IMR-90 (cell line): Measurements from ENCODE around the gene FATE1. TPM values are rescaled to one million over a fixed set of nuclear protein-coding genes. Genes with fewer than 3 reads are reported as not detected.

Experiments
- ATAC-seq: fragments of 200-7000 bp; cut with Tn5 transposase; 2 replicates; pipeline ENCODE4 v1.9.1; 2020; ENCODE audit warnings: low read depth, mild to moderate bottlenecking, moderate library complexity
- BruUV-seq: library from RNA; stranded (reverse); fragments of 400-500 nt; replicated peaks from 2 replicates; lab custom pipeline; 2021; lab: Mats Ljungman, UMichigan
- CTCF ChIA-PET: fragments of 300-600 bp; formaldehyde crosslinking; extraction: SDS; loops from one replicate; lab custom pipeline; 2021; ENCODE audit warnings: antibody characterized with exemption; lab: Yijun Ruan, JAX
- POLR2A ChIA-PET: fragments of 300-600 bp; sonication (Branson Sonifier 250); formaldehyde crosslinking; loops from one replicate; lab custom pipeline; 2022; ENCODE audit warnings: antibody characterized with exemption; ENCODE audit not compliant: unreplicated experiment; lab: Charles Lee
- DNase-seq: peaks from one replicate; pipeline ENCODE4 v3.0.0; 2013
- H2AFZ ChIP-seq: replicated peaks from 2 replicates; pipeline ENCODE3; 2013; ENCODE audit warnings: low read length, mild to moderate bottlenecking; ENCODE audit not compliant: poor library complexity
- H2AK5ac ChIP-seq: 2 replicates; pipeline ENCODE4 v1.6.1; 2013; ENCODE audit warnings: low read depth, low read length, inconsistent platforms
- H2AK9ac ChIP-seq: replicated peaks from 2 replicates; pipeline ENCODE3; 2013; ENCODE audit warnings: mild to moderate bottlenecking, low read depth, low read length, moderate library complexity; ENCODE audit not compliant: poor library complexity
- H2BK120ac ChIP-seq: 2 replicates; pipeline ENCODE4 v1.6.1; 2013; ENCODE audit warnings: low read depth, low read length, inconsistent platforms
- H2BK15ac ChIP-seq: 3 replicates; pipeline ENCODE4 v1.6.1; 2013; ENCODE audit warnings: low read depth, low read length, inconsistent platforms
- H2BK20ac ChIP-seq: 2 replicates; pipeline ENCODE4 v1.6.1; 2013; ENCODE audit warnings: low read depth, mild to moderate bottlenecking, inconsistent platforms, low read length, moderate library complexity
- H2BK5ac ChIP-seq: 2 replicates; pipeline ENCODE4 v1.6.1; 2013; ENCODE audit warnings: mild to moderate bottlenecking, low read depth, low read length, inconsistent platforms; ENCODE audit not compliant: poor library complexity, severe bottlenecking
- H3K14ac ChIP-seq: replicated peaks from 2 replicates; pipeline ENCODE4 v1.6.1; 2013; ENCODE audit warnings: low read depth, low read length, inconsistent platforms
- H3K18ac ChIP-seq: 2 replicates; pipeline ENCODE4 v1.6.1; 2013; ENCODE audit warnings: low read depth, low read length, control low read depth
- H3K23ac ChIP-seq: 2 replicates; pipeline ENCODE4 v1.6.1; 2013; ENCODE audit warnings: low read depth, low read length, inconsistent platforms
- H3K27ac ChIP-seq: 2 replicates; pipeline ENCODE4 v1.5.1; 2013; ENCODE audit warnings: mild to moderate bottlenecking, control low read depth, low read length; ENCODE audit not compliant: insufficient read depth
- H3K27me3 ChIP-seq: 2 replicates; pipeline ENCODE4 v1.6.1; 2013; ENCODE audit warnings: low read length; ENCODE audit not compliant: control insufficient read depth, insufficient read depth
- H3K36me3 ChIP-seq: 2 replicates; pipeline ENCODE4 v1.6.1; 2013; ENCODE audit warnings: low read length, mixed read lengths; ENCODE audit not compliant: control insufficient read depth, insufficient read depth
- H3K4ac ChIP-seq: 2 replicates; pipeline ENCODE4 v1.6.1; 2013; ENCODE audit warnings: low read depth, low read length, inconsistent platforms
- H3K4me1 ChIP-seq: 2 replicates; pipeline ENCODE4 v1.6.1; 2013; ENCODE audit warnings: low read length, mixed read lengths; ENCODE audit not compliant: control insufficient read depth, insufficient read depth
- H3K4me2 ChIP-seq: 2 replicates; pipeline ENCODE4 v1.6.1; 2013; ENCODE audit warnings: low read depth, mild to moderate bottlenecking, control low read depth, low read length, moderate library complexity
- H3K4me3 ChIP-seq: 2 replicates; pipeline ENCODE4 v1.5.1; 2013; ENCODE audit warnings: low read depth, mild to moderate bottlenecking, control low read depth, low read length, moderate library complexity; ENCODE audit not compliant: insufficient read depth
- H3K56ac ChIP-seq: 2 replicates; pipeline ENCODE4 v1.6.1; 2013; ENCODE audit warnings: low read length, inconsistent platforms; ENCODE audit not compliant: insufficient read depth; ENCODE audit errors: extremely low read depth
- H3K79me1 ChIP-seq, 2 experiments: 2 replicates each; pipeline ENCODE4 v1.6.1; 2013; ENCODE audit warnings: low read length in 2 of 2, inconsistent platforms in 1 of 2, low read depth in 1 of 2
- H3K9ac ChIP-seq: 2 replicates; pipeline ENCODE4 v1.6.1; 2013; ENCODE audit warnings: low read depth, low read length, control low read depth
- H3K9me1 ChIP-seq: 2 replicates; pipeline ENCODE4 v1.6.1; 2013; ENCODE audit warnings: low read length, inconsistent platforms; ENCODE audit not compliant: insufficient read depth
- H3K9me3 ChIP-seq: 2 replicates; pipeline ENCODE4 v1.6.1; 2013; ENCODE audit warnings: low read length; ENCODE audit not compliant: control insufficient read depth, insufficient read depth
- H4K20me1 ChIP-seq: 2 replicates; pipeline ENCODE4 v1.6.1; 2013; ENCODE audit warnings: low read length, inconsistent platforms; ENCODE audit not compliant: insufficient read depth
- H4K5ac ChIP-seq: 2 replicates; pipeline ENCODE4 v1.6.1; 2013; ENCODE audit warnings: mild to moderate bottlenecking, low read depth, low read length, control low read depth
- H4K8ac ChIP-seq, 2 experiments: 2 replicates each; pipeline ENCODE4 v1.6.1; 2013; ENCODE audit warnings: low read depth in 2 of 2, low read length in 2 of 2, control low read depth in 1 of 2, inconsistent platforms in 1 of 2
- H4K91ac ChIP-seq: 2 replicates; pipeline ENCODE4 v1.6.1; 2013; ENCODE audit warnings: low read depth, low read length, inconsistent platforms; ENCODE audit not compliant: insufficient read depth
- BHLHE40 ChIP-seq: fragments of 150-350 bp; IDR thresholded peaks from 2 replicates; pipeline ENCODE4 v1.6.1; 2016; ENCODE audit warnings: mild to moderate bottlenecking, low read depth, low read length
- CEBPB ChIP-seq: IDR thresholded peaks from 2 replicates; pipeline ENCODE4 v1.6.1; 2012; ENCODE audit warnings: low read depth, low read length, improper control_type of control experiment
- CHD1 ChIP-seq: IDR thresholded peaks from 2 replicates; pipeline ENCODE4 v1.6.1; 2012; ENCODE audit warnings: low read depth, low read length, improper control_type of control experiment
- CTCF ChIP-seq: conservative IDR thresholded peaks from 2 replicates; pipeline ENCODE4 v1.5.1; 2012; ENCODE audit warnings: mild to moderate bottlenecking, low read depth, low read length, improper control_type of control experiment
- FOS ChIP-seq: fragments of 150-350 bp; IDR thresholded peaks from 2 replicates; pipeline ENCODE4 v1.6.1; 2016; ENCODE audit warnings: low read depth, low read length
- MAFK ChIP-seq: IDR thresholded peaks from 2 replicates; pipeline ENCODE4 v1.6.1; 2012; ENCODE audit warnings: low read depth, low read length, improper control_type of control experiment
- MAZ ChIP-seq: IDR thresholded peaks from 2 replicates; pipeline ENCODE4 v1.6.1; 2012; ENCODE audit warnings: low read depth, mild to moderate bottlenecking, low read length, improper control_type of control experiment, moderate library complexity, borderline replicate concordance
- MXI1 ChIP-seq: IDR thresholded peaks from 2 replicates; pipeline ENCODE4 v1.6.1; 2012; ENCODE audit warnings: low read depth, mild to moderate bottlenecking, low read length, moderate library complexity, borderline replicate concordance
- NFE2L2 ChIP-seq: fragments of 150-350 bp; IDR thresholded peaks from 2 replicates; pipeline ENCODE4 v1.6.1; 2016; ENCODE audit warnings: low read depth, mild to moderate bottlenecking, low read length
- POLR2A ChIP-seq: IDR thresholded peaks from 2 replicates; pipeline ENCODE4 v1.6.1; 2012; ENCODE audit warnings: mild to moderate bottlenecking, low read depth, low read length
- RAD21 ChIP-seq: IDR thresholded peaks from 2 replicates; pipeline ENCODE4 v1.6.1; 2012; ENCODE audit warnings: low read length, improper control_type of control experiment
- RCOR1 ChIP-seq: IDR thresholded peaks from 2 replicates; pipeline ENCODE4 v1.6.1; 2012; ENCODE audit warnings: mild to moderate bottlenecking, low read length, improper control_type of control experiment; ENCODE audit not compliant: insufficient replicate concordance
- RFX5 ChIP-seq: IDR thresholded peaks from 2 replicates; pipeline ENCODE4 v1.8.0; 2012; ENCODE audit warnings: low read depth, mild to moderate bottlenecking, low read length, moderate library complexity
- SMC3 ChIP-seq: fragments of 150-350 bp; IDR thresholded peaks from 2 replicates; pipeline ENCODE4 v1.6.1; 2016; ENCODE audit warnings: low read depth, mild to moderate bottlenecking, antibody characterized with exemption, low read length, moderate library complexity
- WGBS, 2 experiments: methylation state at CpG; one replicate each; pipeline versions ENCODE4 v1.1.5 to v1.1.7; 2013; ENCODE audit warnings: missing lambda C conversion rate in 2 of 2; ENCODE audit not compliant: insufficient read length in 1 of 2; ENCODE audit errors: extremely low coverage in 2 of 2; 5-methylcytosine and 5-hydroxymethylcytosine counted together
- dilution Hi-C: fragments of 300-500 bp; cut with HindIII; formaldehyde crosslinking; loops from one replicate; pipeline ENCODE4 v1.14.3; 2018; ENCODE audit warnings: low sequenced_read_pairs; ENCODE audit not compliant: unreplicated experiment
- in situ Hi-C: fragments of 300-500 bp; cut with MboI; formaldehyde crosslinking; loops from 3 replicates; pipeline ENCODE4 v1.14.3; 2019; ENCODE audit warnings: low sequenced_read_pairs, inconsistent platforms, mixed read lengths
- intact Hi-C: fragments of 100-400 bp; cut with micrococcal nuclease; formaldehyde crosslinking; loops from 2 replicates; pipeline ENCODE4 v1.10.0; 2022
- polyA plus RNA-seq, 3 experiments: library from polyadenylated mRNA; depleted of rRNA; stranded (reverse); fragments of >200 nt; gene quantifications; 2 replicates each; pipeline ENCODE4 v1.2.3, GENCODE V29; 2012; ENCODE audit warnings: low replicate concordance in 1 of 3
- total RNA-seq: library from RNA; depleted of rRNA; stranded (reverse); fragments of >200 nt; gene quantifications from 2 replicates; pipeline ENCODE4 v1.2.3, GENCODE V29; 2012
- TF ChIP-seq, protein P1 (sequence below): fragments of 150-350 bp; IDR thresholded peaks from 2 replicates; pipeline ENCODE4 v1.6.1; 2017; ENCODE audit warnings: mild to moderate bottlenecking, antibody characterized with exemption, low read length, low read depth
- TF ChIP-seq, protein P2 (sequence below): fragments of 150-350 bp; IDR thresholded peaks from 2 replicates; pipeline ENCODE4 v1.6.1; 2016; ENCODE audit warnings: low read depth, mild to moderate bottlenecking, low read length, moderate library complexity, borderline replicate concordance

The FATE1 gene
- total and polyA plus RNA-seq, 2 of the 4 experiments (the other 2 are of a cell fraction), result not detected

DNA sequence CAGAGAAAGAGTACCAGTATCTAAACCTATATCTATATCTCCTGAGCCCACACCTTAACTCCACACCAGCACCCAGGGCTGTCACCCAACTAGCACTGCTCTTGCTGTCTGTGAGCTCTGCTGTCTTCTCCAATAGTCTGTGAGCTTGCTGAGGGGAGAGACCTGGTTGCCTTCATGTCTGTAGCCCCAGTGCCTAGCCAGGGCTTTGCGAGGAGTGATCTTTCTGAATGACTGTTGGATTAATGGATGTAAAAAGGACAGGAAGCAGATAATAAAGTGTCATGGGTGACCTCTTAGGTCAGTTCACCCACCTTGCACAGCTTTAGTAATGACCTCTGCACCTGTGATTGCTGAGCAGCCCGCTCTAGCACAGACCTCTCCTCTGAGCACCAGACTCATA lies 49.2 kb downstream of the FATE1 start:
- no peaks in the 10 kb centered on the region for H3K27me3 ChIP-seq
- H3K9me3 ChIP-seq, result peaks cover 2% of the 10 kb centered on the region; the same call in 1 of the 2 replicates
- H3K36me3 ChIP-seq, result no peaks in the 10 kb centered on the region
- H3K27ac ChIP-seq, result no peak overlapping the region
- BruUV-seq, result no TSS peak
- H3K4me3 ChIP-seq, result no peak overlapping the region
- ATAC-seq (no peak), DNase-seq (no peak)
- 33% methylated on average over 1 of the region's 2 CpGs; no CpG with 5 or more reads in 1 of the 2 experiments for WGBS, 2 experiments
- H3K4me1 ChIP-seq, result no peaks in the 10 kb centered on the region
- no peak overlapping the region for H4K8ac ChIP-seq
- H3K9me1 ChIP-seq, result no peaks in the 10 kb centered on the region
- no peak overlapping the region for H3K18ac ChIP-seq
- H2BK5ac ChIP-seq, result no peak overlapping the region
- H4K5ac ChIP-seq, result no peak overlapping the region
- H2AK5ac ChIP-seq, result no peak overlapping the region
- H2BK120ac ChIP-seq, result no peak overlapping the region
- no peak overlapping the region for H2AK9ac ChIP-seq
- H2AFZ ChIP-seq, result no peak overlapping the region
- H3K4ac ChIP-seq, result no peak overlapping the region
- CTCF ChIA-PET, result no interaction called here
- intact Hi-C loops (no loop called here), in situ Hi-C loops (loop anchor here (25.0 kb wide), 1 partner anchor 872 kb away; the partner anchor contains the start of gene GABRQ), dilution Hi-C loops (no loop called here)
- TF ChIP-seq SMC3 (no peak), FOS (no peak), NFE2L2 (no peak), RAD21 (no peak), MAFK (no peak), MAZ (no peak), CTCF (no peak), MXI1 (no peak), RFX5 (no peak), CHD1 (no peak), RCOR1 (no peak), BHLHE40 (no peak), CEBPB (no peak), POLR2A (no peak)
- TF ChIP-seq, protein P1, sequence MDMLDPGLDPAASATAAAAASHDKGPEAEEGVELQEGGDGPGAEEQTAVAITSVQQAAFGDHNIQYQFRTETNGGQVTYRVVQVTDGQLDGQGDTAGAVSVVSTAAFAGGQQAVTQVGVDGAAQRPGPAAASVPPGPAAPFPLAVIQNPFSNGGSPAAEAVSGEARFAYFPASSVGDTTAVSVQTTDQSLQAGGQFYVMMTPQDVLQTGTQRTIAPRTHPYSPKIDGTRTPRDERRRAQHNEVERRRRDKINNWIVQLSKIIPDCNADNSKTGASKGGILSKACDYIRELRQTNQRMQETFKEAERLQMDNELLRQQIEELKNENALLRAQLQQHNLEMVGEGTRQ, result no peak
- TF ChIP-seq, protein P2, sequence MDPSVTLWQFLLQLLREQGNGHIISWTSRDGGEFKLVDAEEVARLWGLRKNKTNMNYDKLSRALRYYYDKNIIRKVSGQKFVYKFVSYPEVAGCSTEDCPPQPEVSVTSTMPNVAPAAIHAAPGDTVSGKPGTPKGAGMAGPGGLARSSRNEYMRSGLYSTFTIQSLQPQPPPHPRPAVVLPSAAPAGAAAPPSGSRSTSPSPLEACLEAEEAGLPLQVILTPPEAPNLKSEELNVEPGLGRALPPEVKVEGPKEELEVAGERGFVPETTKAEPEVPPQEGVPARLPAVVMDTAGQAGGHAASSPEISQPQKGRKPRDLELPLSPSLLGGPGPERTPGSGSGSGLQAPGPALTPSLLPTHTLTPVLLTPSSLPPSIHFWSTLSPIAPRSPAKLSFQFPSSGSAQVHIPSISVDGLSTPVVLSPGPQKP, result no peak
- H3K56ac ChIP-seq, result no peak overlapping the region
- H3K9ac ChIP-seq, result no peak overlapping the region
- POLR2A ChIA-PET, result no interaction called here
- no peak overlapping the region for H4K91ac ChIP-seq
- H3K4me2 ChIP-seq, result no peak overlapping the region
- no peak overlapping the region for H3K23ac ChIP-seq
- no peak overlapping the region for H3K14ac ChIP-seq
- H2BK20ac ChIP-seq, result no peak overlapping the region
- no peaks in the 10 kb centered on the region for H4K20me1 ChIP-seq
- no peaks in the 10 kb centered on the region for H3K79me1 ChIP-seq
- no peak overlapping the region for H2BK15ac ChIP-seq
